Type B pancreatic cell (in vitro differentiated cells): ENCODE data around the gene BCAS2. TPM values are rescaled to one million over a fixed set of nuclear protein-coding genes. Genes with fewer than 3 reads are reported as not detected.

Experiments
- DNase-seq: peaks from one replicate; pipeline ENCODE4 v3.0.0; 2021; ENCODE audit warnings: mixed read lengths; ENCODE audit not compliant: unreplicated experiment; ENCODE audit errors: extremely low spot score
- H3K27ac Mint-ChIP-seq: 2 replicates; pipeline ENCODE4 v1.8.0; 2021; ENCODE audit warnings: mild to moderate bottlenecking, mixed read lengths
- H3K27me3 Mint-ChIP-seq: 2 replicates; pipeline ENCODE4 v1.8.0; 2021; ENCODE audit warnings: mixed read lengths
- H3K36me3 Mint-ChIP-seq: 2 replicates; pipeline ENCODE4 v1.8.0; 2021; ENCODE audit warnings: mixed read lengths
- H3K4me1 Mint-ChIP-seq: one replicate; pipeline ENCODE4 v1.8.0; 2021; ENCODE audit warnings: mixed read lengths; ENCODE audit not compliant: unreplicated experiment
- H3K4me3 Mint-ChIP-seq: 2 replicates; pipeline ENCODE4 v1.8.0; 2021; ENCODE audit warnings: mild to moderate bottlenecking, mixed read lengths
- H3K9me3 Mint-ChIP-seq: 2 replicates; pipeline ENCODE4 v1.8.0; 2021; ENCODE audit warnings: mixed read lengths
- CTCF ChIP-seq: fragments of 200-600 bp; sonication (generic); conservative IDR thresholded peaks from 2 replicates; pipeline ENCODE4 v1.5.0; 2021; ENCODE audit warnings: antibody characterized with exemption, mild to moderate bottlenecking
- total RNA-seq: library from RNA; stranded (reverse); gene quantifications from 2 replicates; pipeline ENCODE4 v1.2.1, GENCODE V29; 2021; ENCODE audit warnings: low replicate concordance

BCAS2 gene
- total RNA-seq, 1 donor from 2014 or later = 45.5 TPM

- H3K27ac Mint-ChIP-seq = peak overlapping the region; percentile 22
- H3K27me3 Mint-ChIP-seq = no peaks in the 10 kb centered on the region
- no peak for DNase-seq
- no peaks in the 10 kb centered on the region for H3K4me1 Mint-ChIP-seq
- no peak overlapping the region for H3K4me3 Mint-ChIP-seq
- H3K9me3 Mint-ChIP-seq = no peaks in the 10 kb centered on the region
- H3K36me3 Mint-ChIP-seq = peaks cover 9% of the 10 kb centered on the region
- no peak for TF ChIP-seq CTCF
Measured at GRCh38 chr1:114595602-114596001, 14.2 kb upstream of the BCAS2 start.

- DNase-seq = no peak
- TF ChIP-seq CTCF = no peak
- Mint-ChIP-seq H3K27me3 (no peaks in the 10 kb centered on the region), H3K4me3 (no peak overlapping the region), H3K36me3 (peaks cover 9% of the 10 kb centered on the region), H3K27ac (no peak overlapping the region), H3K9me3 (no peaks in the 10 kb centered on the region), H3K4me1 (no peaks in the 10 kb centered on the region)
Measured at GRCh38 chr1:114594046-114594445, 12.6 kb upstream of the BCAS2 start.

GRCh38 chr1:114589122-114589521 lies 7.7 kb upstream of the BCAS2 start:
- H3K27ac Mint-ChIP-seq = no peak overlapping the region
- no peaks in the 10 kb centered on the region for H3K4me1 Mint-ChIP-seq
- H3K9me3 Mint-ChIP-seq = no peaks in the 10 kb centered on the region
- H3K4me3 Mint-ChIP-seq = no peak overlapping the region
- H3K27me3 Mint-ChIP-seq = no peaks in the 10 kb centered on the region
- TF ChIP-seq CTCF = no peak
- H3K36me3 Mint-ChIP-seq = peaks cover 4% of the 10 kb centered on the region
- DNase-seq = no peak

- Mint-ChIP-seq H3K4me3 (no peak overlapping the region), H3K4me1 (no peaks in the 10 kb centered on the region), H3K27ac (no peak overlapping the region), H3K36me3 (peaks cover 4% of the 10 kb centered on the region), H3K9me3 (no peaks in the 10 kb centered on the region), H3K27me3 (no peaks in the 10 kb centered on the region)
- DNase-seq = no peak
- TF ChIP-seq CTCF = no peak
Measured at GRCh38 chr1:114588196-114588689, 6.8 kb upstream of the BCAS2 start.

- peaks cover 3% of the 10 kb centered on the region for H3K4me1 Mint-ChIP-seq
- no peak for TF ChIP-seq CTCF
- DNase-seq = no peak
- no peak overlapping the region for H3K4me3 Mint-ChIP-seq
- H3K27me3 Mint-ChIP-seq = no peaks in the 10 kb centered on the region
- H3K36me3 Mint-ChIP-seq = no peaks in the 10 kb centered on the region
- no peak overlapping the region for H3K27ac Mint-ChIP-seq
- no peaks in the 10 kb centered on the region for H3K9me3 Mint-ChIP-seq
Measured at GRCh38 chr1:114587203-114587991, 6.0 kb upstream of the BCAS2 start.
